B cell (primary cell): Measurements from ENCODE around the gene CC2D1B.
"Not testable (repeated sequence)": the region's sequence is repeated elsewhere in the genome, so short reads cannot be mapped to it uniquely, and the experiment has no call there.

ENCODE experiments used
- CTCF ChIP-seq: fragments of 200-600 bp; IDR thresholded peaks from one replicate; pipeline ENCODE4 v1.8.0; 2022; ENCODE audit warnings: antibody characterized with exemption, mild to moderate bottlenecking
- EZH2 ChIP-seq: IDR thresholded peaks from 2 replicates; pipeline ENCODE4 v1.6.1; 2012; ENCODE audit warnings: borderline replicate concordance, low read depth, mild to moderate bottlenecking, moderate library complexity, low read length; ENCODE audit not compliant: insufficient read depth, poor library complexity, severe bottlenecking

- TF ChIP-seq CTCF, EZH2: not testable (repeated sequence)
These were observed 3.8 kb upstream of the CC2D1B start for GRCh38 chr1:52369851-52370250.
